HG03571 (cell line): Measurements from ENCODE around the gene FBN3.
"Not testable (repeated sequence)": the region's sequence is repeated elsewhere in the genome, so short reads cannot be mapped to it uniquely, and the experiment has no call there.

Experiments
- ATAC-seq: cut with Tn5 transposase; IDR thresholded peaks from one replicate; pipeline ENCODE4 v1.9.1; 2021; ENCODE audit not compliant: unreplicated experiment

Gene FBN3

GRCh38 chr19:8120636-8121480, 28.5 kb downstream of the FBN3 start:
- no peak for ATAC-seq

- no peak for ATAC-seq
Observed at GRCh38 chr19:8117991-8118390, 31.4 kb downstream of the FBN3 start.

GRCh38 chr19:8116437-8117293, 32.7 kb downstream of the FBN3 start:
- no peak for ATAC-seq

GRCh38 chr19:8115805-8116396, 33.5 kb downstream of the FBN3 start:
- no peak for ATAC-seq

- ATAC-seq, result no peak
Observed at GRCh38 chr19:8113017-8113416, 36.4 kb downstream of the FBN3 start.

- no peak for ATAC-seq
Observed at GRCh38 chr19:8111376-8111775, 38.0 kb downstream of the FBN3 start.

- no peak for ATAC-seq
Observed at GRCh38 chr19:8110931-8111330, 38.5 kb downstream of the FBN3 start.

- no peak for ATAC-seq
Observed at GRCh38 chr19:8109890-8110662, 39.3 kb downstream of the FBN3 start.

- no peak for ATAC-seq
Observed at GRCh38 chr19:8109455-8109854, 39.9 kb downstream of the FBN3 start.

GRCh38 chr19:8108560-8109445, 40.6 kb downstream of the FBN3 start:
- ATAC-seq, result no peak

- ATAC-seq, result no peak
Observed at GRCh38 chr19:8107301-8107903, 42.0 kb downstream of the FBN3 start.

- ATAC-seq, result no peak
Observed at GRCh38 chr19:8105471-8105870, 43.9 kb downstream of the FBN3 start.

- ATAC-seq, result not testable (repeated sequence)
Observed at GRCh38 chr19:8101910-8102309, 47.5 kb downstream of the FBN3 start.

- ATAC-seq, result no peak
Observed at GRCh38 chr19:8101311-8101710, 48.1 kb downstream of the FBN3 start.

- ATAC-seq, result no peak
Observed at GRCh38 chr19:8097681-8098567, 51.5 kb downstream of the FBN3 start.

- ATAC-seq, result no peak
Observed at GRCh38 chr19:8097198-8097597, 52.2 kb downstream of the FBN3 start.

GRCh38 chr19:8096071-8096470, 53.3 kb downstream of the FBN3 start:
- ATAC-seq, result no peak

GRCh38 chr19:8095354-8095886, 54.0 kb downstream of the FBN3 start:
- no peak for ATAC-seq
